ENCODE measurements around the gene CYP27A1. TPM values are rescaled to one million over a fixed set of nuclear protein-coding genes. Genes with fewer than 3 reads are reported as not detected.

CYP27A1 gene
- total RNA-seq, 1 donor, result 10.8 TPM

DNA sequence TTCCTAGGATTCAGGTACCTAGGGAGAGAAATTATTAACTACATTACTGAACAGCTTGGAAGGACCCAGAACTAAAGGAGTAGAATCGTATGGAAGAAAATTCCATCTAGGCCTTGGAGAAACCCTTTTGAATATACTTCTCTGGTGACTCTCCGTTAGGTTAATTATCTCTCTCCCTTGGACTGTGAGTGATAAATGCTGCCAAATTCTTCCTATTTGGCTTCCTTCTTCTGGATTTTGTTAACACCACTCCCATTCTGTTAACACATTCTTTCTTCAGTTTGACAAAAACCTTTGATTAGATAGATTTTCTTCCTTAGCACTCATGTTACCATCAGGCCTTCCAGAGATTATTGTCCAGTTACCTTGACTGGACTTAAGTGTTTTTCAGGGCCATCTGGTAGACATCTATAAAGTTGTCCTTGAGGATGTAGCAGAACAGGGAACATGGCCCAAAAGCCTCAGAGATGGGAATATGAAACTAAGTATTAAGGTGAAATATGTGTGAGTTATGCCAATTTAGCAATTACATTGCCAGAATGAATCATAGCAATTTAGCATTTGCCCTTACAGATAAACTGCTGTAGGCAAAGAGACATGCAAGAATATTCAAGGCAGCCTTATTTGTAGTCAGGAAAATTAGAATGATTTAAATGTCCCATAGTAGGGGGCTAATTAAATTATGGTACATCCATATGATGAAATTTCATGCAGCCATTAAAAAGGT, 6.7 kb downstream of the CYP27A1 start:
- H3K9me3 ChIP-seq (ENCODE audit: low read depth, low read length), result no peaks in the 10 kb centered on the region
- peaks cover 9% of the 10 kb centered on the region for H3K27me3 ChIP-seq (ENCODE audit: insufficient read depth, low read length)
- H3K4me1 ChIP-seq (ENCODE audit: insufficient read depth, low read length), result peaks cover 2% of the 10 kb centered on the region
- H3K4me3 ChIP-seq (ENCODE audit: low read length), result no peak overlapping the region

DNA sequence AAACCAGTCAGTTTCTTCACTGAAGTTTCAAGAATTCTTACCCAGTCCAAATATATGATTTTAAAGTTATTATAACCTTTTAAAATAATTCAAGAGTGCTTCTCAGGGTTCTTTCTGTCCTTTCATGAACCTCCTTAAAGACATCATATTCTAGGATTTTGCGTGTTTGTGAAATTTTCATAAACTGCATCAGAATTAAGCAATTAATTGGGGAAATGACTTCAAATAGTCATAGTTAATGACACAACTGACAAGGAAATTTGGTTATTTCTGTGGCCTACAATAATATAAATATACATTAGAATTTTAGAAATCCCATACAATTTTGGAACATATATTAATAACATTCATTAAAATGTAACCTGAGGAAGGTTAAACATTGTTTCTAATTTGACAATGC, 10.5 kb downstream of the CYP27A1 start:
- Histone ChIP-seq H3K27me3 (ENCODE audit: insufficient read depth, low read length) (peaks cover 2% of the 10 kb centered on the region), H3K4me3 (ENCODE audit: low read length) (no peak overlapping the region), H3K9me3 (ENCODE audit: low read depth, low read length) (no peaks in the 10 kb centered on the region), H3K4me1 (ENCODE audit: insufficient read depth, low read length) (no peaks in the 10 kb centered on the region)

DNA sequence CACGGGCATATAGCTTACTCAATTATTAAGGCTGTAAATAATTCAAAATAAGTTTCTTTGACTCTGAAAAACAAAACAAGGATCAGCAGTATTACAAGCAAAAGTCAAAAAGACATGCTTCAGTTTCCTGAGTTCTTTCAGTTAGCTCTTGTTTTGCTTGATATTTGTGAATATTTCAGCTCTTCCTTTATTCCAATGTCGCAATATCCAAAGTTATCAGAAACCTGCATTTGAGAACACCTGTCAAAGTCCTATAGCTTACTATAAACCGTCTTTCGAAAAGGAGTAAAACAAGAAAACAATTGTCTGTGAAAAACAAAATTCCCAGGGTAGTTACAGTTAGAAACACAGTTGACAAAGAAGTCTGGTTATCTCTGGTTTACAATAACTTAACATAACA, 14.7 kb downstream of the CYP27A1 start:
- H3K27me3 ChIP-seq (ENCODE audit: insufficient read depth, low read length), result peaks cover 24% of the 10 kb centered on the region
- no peaks in the 10 kb centered on the region for H3K9me3 ChIP-seq (ENCODE audit: low read depth, low read length)
- H3K4me1 ChIP-seq (ENCODE audit: insufficient read depth, low read length), result no peaks in the 10 kb centered on the region
- no peak overlapping the region for H3K4me3 ChIP-seq (ENCODE audit: low read length)

DNA sequence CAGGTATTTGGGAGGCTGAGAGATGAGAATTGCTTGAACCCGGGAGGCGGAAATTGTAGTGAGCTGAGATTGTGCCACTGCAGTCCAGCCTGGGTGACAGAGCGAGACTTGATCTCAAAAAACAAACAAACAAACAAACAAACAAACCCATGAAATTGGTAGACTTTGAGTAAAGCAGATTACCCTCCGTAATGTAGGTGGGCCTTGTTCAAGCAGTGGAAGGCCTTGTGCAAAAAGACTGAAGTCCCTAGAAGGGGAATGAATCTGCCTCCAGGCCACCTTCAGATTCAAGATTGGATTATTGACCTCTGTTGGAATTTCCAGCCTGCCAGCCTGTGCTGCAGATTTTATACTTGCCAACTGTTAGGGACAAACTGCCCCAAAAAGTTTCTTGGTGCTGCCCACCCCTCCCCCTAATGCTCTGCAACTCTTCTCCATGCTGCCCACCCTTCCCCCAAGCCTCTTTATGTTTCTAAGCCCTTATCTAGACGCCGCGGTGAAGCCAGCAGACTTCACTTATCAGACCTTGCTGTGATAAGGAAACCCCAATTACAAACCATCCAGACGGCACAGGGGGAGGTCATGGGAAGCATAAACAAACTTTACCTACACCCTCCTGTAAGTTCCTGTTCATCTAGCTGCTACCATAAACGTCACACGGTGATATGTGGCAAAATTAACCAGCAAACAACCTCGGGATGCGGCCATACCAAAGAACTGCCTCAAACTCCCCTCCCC, 17.0 kb downstream of the CYP27A1 start:
- Histone ChIP-seq H3K4me3 (ENCODE audit: low read length) (no peak overlapping the region), H3K4me1 (ENCODE audit: insufficient read depth, low read length) (peaks cover 11% of the 10 kb centered on the region), H3K9me3 (ENCODE audit: low read depth, low read length) (no peaks in the 10 kb centered on the region), H3K27me3 (ENCODE audit: insufficient read depth, low read length) (peaks cover 22% of the 10 kb centered on the region)

DNA sequence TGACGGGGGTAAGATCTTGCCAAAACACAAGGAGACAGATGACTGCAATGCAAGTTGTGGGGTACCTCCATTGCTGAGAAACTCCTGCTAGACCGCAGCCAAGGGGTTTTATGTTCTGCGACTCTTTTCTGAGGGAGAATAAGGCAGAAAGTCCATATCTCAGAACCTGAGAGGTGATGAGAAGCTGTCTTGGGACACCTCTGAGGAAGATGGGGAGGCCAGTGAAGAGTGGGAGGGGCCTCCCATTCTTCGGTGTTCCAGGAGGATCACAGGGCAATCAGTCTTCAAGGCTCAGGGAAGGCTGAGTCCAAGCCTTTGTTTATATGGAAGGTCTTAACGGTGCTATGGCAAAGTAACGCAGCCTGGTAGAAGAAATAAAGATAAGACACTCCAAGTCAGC, 18.0 kb downstream of the CYP27A1 start:
- H3K4me1 ChIP-seq (ENCODE audit: insufficient read depth, low read length), result peaks cover 11% of the 10 kb centered on the region
- H3K4me3 ChIP-seq (ENCODE audit: low read length), result no peak overlapping the region
- no peaks in the 10 kb centered on the region for H3K9me3 ChIP-seq (ENCODE audit: low read depth, low read length)
- H3K27me3 ChIP-seq (ENCODE audit: insufficient read depth, low read length), result peaks cover 31% of the 10 kb centered on the region

DNA sequence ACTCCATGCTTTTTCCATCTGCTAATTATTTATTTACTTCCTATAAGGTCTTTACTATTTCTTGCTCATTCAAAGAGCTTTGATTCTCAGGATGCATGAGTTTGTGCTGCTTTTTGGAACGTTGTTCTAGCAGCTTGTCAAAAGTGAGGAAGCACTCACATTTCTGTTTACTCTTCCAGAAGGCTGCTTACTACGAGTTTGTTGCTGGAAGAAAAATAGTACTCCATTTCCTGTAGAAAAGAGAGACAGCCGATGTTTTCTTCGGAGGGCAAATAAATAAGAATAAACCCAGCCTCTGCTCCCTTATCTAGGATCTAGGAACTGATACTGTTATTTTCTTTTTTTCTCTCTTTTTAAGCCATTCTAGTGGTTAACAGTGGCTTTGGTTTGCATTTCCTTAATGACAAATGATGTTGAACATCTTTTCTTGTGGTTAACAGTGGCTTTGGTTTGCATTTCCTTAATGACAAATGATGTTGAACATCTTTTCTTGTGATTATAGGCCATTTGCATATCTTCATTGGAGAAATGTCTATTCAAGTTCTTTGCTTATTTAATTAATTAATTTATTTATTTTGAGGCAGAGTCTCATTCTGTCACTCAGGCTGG, 20.5 kb downstream of the CYP27A1 start:
- peaks cover 26% of the 10 kb centered on the region for H3K4me1 ChIP-seq (ENCODE audit: insufficient read depth, low read length)

DNA sequence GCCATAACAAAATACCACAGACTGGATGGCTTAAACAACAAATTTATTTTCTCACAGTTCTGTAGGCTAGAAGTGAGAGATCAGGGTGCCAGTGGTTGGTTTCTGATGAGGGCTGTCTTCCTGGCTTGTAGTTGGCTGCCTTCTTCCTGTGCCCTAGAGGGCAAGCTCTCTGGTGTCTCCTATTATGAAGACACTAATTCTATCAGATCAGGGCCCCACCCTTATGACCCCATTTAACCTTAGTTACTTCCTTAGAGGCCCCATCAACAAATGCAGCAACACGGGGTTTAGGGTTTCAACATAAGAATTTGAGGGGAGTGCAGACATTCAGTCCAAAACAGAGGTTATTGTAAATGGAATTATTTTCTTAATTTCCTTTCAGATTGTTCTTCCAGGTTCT, 22.9 kb downstream of the CYP27A1 start:
- no peaks in the 10 kb centered on the region for H3K9me3 ChIP-seq (ENCODE audit: low read depth, low read length)
- H3K27me3 ChIP-seq (ENCODE audit: insufficient read depth, low read length), result peaks cover 32% of the 10 kb centered on the region
- peaks cover 26% of the 10 kb centered on the region for H3K4me1 ChIP-seq (ENCODE audit: insufficient read depth, low read length)
- H3K4me3 ChIP-seq (ENCODE audit: low read length), result no peak overlapping the region

More for the DNA sequence above, 20.5 kb downstream of the CYP27A1 start:
- Histone ChIP-seq H3K4me3 (ENCODE audit: low read length) (no peak overlapping the region), H3K27me3 (ENCODE audit: insufficient read depth, low read length) (peaks cover 35% of the 10 kb centered on the region), H3K9me3 (ENCODE audit: low read depth, low read length) (no peaks in the 10 kb centered on the region)

DNA sequence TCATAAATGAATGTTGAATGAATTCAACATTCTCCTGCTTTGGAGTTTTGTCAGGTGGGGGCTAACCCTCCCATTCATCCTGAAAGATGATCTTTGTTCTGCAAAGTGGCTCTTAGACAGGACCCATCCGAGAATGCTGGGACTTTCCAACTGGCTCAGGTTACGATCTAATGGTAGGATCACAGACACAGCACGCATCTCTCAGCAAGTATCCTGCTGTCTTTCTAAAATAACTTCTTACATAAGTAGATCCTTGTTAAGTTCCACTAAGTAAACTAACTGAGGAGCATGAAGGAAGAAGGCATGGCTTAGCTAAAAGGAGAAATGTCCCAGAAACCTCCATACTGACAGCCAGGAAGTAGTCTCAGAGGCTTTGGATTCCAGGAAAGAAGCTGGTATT, 23.7 kb downstream of the CYP27A1 start:
- H3K4me3 ChIP-seq (ENCODE audit: low read length), result no peak overlapping the region
- H3K4me1 ChIP-seq (ENCODE audit: insufficient read depth, low read length), result peaks cover 26% of the 10 kb centered on the region
- H3K9me3 ChIP-seq (ENCODE audit: low read depth, low read length), result no peaks in the 10 kb centered on the region

DNA sequence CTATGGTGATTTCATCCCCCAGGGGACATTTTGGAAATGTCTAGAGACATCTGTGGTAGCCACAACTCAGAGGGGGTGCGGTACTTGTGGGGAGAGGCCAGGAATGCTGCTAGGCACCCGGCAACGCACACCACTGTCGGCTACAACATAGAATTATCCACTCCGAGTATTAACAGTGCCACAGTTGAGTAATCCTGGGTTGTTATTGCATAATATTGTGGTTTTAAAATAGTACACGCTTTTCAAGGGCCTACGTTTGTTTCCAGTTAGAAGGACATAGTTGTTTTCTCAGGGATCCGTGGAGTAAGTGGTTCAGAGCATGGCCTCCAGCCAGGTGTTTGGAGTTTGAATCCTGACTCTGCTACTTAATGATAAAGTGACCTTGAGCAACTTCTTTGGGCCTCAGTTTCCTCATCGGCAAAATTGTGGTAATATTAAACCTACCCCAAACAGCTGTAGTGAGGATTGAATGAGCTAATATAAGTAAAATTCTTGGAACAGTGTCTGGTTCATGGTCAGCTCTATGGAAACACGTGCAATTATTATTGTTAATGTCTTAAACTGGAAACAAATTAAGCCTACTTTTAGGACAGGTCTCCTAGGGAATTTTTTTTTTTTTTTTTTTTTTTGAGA, 24.5 kb downstream of the CYP27A1 start:
- H3K4me1 ChIP-seq (ENCODE audit: insufficient read depth, low read length), result peaks cover 30% of the 10 kb centered on the region

More for the DNA sequence above, 23.7 kb downstream of the CYP27A1 start:
- H3K27me3 ChIP-seq (ENCODE audit: insufficient read depth, low read length), result peaks cover 24% of the 10 kb centered on the region

DNA sequence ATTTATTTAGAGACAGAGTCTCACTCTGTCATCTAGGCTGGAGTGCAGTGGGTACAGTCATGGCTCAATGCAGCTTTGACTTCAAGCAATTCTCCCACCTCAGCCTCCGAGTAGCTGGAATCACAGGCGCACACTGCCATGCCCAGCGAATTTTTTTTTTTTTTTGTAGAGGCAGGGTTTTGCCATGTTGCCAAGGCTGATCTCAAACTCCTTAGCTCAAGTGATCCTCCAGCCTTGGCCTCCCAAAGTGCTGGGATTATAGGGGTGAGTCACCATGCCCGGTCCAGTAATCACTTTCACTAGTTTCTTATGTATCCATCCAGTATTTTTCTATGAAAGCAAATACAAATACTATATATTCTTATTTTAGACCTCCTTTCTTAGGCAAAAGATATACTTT, 25.7 kb downstream of the CYP27A1 start:
- Histone ChIP-seq H3K27me3 (ENCODE audit: insufficient read depth, low read length) (peaks cover 23% of the 10 kb centered on the region), H3K9me3 (ENCODE audit: low read depth, low read length) (no peaks in the 10 kb centered on the region), H3K4me3 (ENCODE audit: low read length) (no peak overlapping the region), H3K4me1 (ENCODE audit: insufficient read depth, low read length) (peaks cover 24% of the 10 kb centered on the region)

More for the DNA sequence above, 24.5 kb downstream of the CYP27A1 start:
- Histone ChIP-seq H3K9me3 (ENCODE audit: low read depth, low read length) (no peaks in the 10 kb centered on the region), H3K4me3 (ENCODE audit: low read length) (no peak overlapping the region), H3K27me3 (ENCODE audit: insufficient read depth, low read length) (peaks cover 23% of the 10 kb centered on the region)

DNA sequence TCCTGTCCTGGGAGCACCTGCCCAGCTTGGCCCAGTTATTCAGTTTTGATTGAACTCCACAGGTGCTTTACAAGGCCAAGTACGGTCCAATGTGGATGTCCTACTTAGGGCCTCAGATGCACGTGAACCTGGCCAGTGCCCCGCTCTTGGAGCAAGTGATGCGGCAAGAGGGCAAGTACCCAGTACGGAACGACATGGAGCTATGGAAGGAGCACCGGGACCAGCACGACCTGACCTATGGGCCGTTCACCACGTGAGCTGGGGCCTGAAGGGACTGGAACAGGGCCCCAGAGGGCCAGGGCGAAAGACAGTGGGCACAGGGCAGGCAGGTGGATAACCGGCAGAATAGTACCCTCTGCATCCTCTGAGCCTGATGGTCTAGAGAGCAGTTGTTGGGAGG, 27.6 kb downstream of the CYP27A1 start:
- Histone ChIP-seq H3K4me3 (ENCODE audit: low read length) (no peak overlapping the region), H3K9me3 (ENCODE audit: low read depth, low read length) (no peaks in the 10 kb centered on the region), H3K4me1 (ENCODE audit: insufficient read depth, low read length) (peaks cover 19% of the 10 kb centered on the region), H3K27me3 (ENCODE audit: insufficient read depth, low read length) (peaks cover 18% of the 10 kb centered on the region)

DNA sequence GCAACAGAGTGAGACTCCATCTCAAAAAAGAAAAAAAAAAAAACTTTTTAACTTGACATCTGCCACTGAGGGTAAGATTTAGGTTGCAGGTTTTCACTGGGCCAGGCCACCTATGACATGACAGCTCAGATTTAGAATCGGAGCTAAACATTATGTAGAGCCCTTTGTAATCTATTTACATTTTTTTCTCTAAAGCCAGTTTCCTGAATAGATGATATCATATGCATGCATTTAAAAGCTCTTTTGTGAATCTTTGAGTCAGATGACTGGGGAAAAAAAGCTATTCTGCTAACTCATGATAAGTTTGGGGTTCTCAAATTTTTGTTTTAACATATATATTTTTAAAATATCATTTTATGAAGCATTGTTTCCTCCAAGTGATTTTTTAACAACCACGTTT, 28.3 kb downstream of the CYP27A1 start:
- H3K27me3 ChIP-seq (ENCODE audit: insufficient read depth, low read length), result peaks cover 11% of the 10 kb centered on the region
- peaks cover 19% of the 10 kb centered on the region for H3K4me1 ChIP-seq (ENCODE audit: insufficient read depth, low read length)
- H3K9me3 ChIP-seq (ENCODE audit: low read depth, low read length), result no peaks in the 10 kb centered on the region
- no peak overlapping the region for H3K4me3 ChIP-seq (ENCODE audit: low read length)

DNA sequence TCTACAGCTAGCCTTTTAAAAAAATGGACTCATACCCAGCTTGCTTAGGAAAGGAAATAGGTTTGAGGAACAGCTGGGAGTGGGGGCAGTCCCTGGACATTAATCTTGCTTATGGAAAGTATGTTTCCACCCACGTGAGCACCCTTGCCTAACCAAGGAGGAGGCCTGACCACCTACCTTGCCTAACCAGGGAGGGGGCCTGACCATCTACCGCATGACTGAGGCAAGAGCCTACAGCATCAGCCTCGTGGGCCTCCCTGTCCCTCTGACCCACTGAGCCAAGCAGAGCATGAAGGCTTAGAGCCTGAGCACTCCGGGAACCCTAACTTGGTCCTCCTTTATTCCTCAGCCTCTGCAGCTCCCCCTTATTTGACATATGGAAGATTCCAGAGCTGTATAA, 29.4 kb downstream of the CYP27A1 start:
- Histone ChIP-seq H3K9me3 (ENCODE audit: low read depth, low read length) (no peaks in the 10 kb centered on the region), H3K4me1 (ENCODE audit: insufficient read depth, low read length) (peaks cover 11% of the 10 kb centered on the region), H3K4me3 (ENCODE audit: low read length) (no peak overlapping the region), H3K27me3 (ENCODE audit: insufficient read depth, low read length) (peaks cover 10% of the 10 kb centered on the region)

DNA sequence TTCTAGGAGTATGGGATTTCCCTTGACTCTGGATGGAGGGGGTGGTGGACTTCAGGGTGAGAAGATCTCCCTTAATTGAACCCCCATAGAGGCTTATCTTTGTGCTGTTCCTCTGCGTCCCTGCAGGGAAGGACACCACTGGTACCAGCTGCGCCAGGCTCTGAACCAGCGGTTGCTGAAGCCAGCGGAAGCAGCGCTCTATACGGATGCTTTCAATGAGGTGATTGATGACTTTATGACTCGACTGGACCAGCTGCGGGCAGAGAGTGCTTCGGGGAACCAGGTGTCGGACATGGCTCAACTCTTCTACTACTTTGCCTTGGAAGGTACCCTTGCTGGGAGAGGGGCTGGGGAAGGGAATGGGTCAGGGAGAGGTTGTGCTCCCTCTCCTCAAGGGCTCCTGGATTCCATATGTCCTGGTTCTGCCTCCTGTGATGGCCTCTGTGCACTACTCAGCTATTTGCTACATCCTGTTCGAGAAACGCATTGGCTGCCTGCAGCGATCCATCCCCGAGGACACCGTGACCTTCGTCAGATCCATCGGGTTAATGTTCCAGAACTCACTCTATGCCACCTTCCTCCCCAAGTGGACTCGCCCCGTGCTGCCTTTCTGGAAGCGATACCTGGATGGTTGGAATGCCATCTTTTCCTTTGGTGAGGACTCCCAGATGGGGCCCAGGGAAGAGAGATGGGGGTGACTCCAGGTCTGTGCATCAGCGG, 30.3 kb downstream of the CYP27A1 start:
- peaks cover 10% of the 10 kb centered on the region for H3K27me3 ChIP-seq (ENCODE audit: insufficient read depth, low read length)
- H3K9me3 ChIP-seq (ENCODE audit: low read depth, low read length), result no peaks in the 10 kb centered on the region
- H3K4me3 ChIP-seq (ENCODE audit: low read length), result no peak overlapping the region
- peaks cover 4% of the 10 kb centered on the region for H3K4me1 ChIP-seq (ENCODE audit: insufficient read depth, low read length)

All from mononuclear cell (primary cell).